BJ (cell line): Measurements from ENCODE around the gene C19orf25. TPM values are rescaled to one million over a fixed set of nuclear protein-coding genes. Genes with fewer than 3 reads are reported as not detected.

Source experiments
- CTCF ChIA-PET: fragments of 350-600 bp; formaldehyde crosslinking; extraction: SDS; loops from one replicate; lab custom pipeline; 2021; ENCODE audit warnings: antibody characterized with exemption, inconsistent platforms; lab: Yijun Ruan, JAX
- POLR2A ChIA-PET: fragments of 300-600 bp; sonication (Branson Sonifier 250); formaldehyde crosslinking; extraction: SDS; loops from one replicate; lab custom pipeline; 2021; ENCODE audit warnings: antibody characterized with exemption; lab: Charles Lee
- DNase-seq: peaks from one replicate; pipeline ENCODE4 v3.0.0-alpha.2; 2011; ENCODE audit warnings: low read depth
- H3K27me3 ChIP-seq: 2 replicates; pipeline ENCODE4 v1.6.0; 2011; ENCODE audit warnings: low read length; ENCODE audit not compliant: control insufficient read depth, insufficient read depth
- H3K36me3 ChIP-seq: 2 replicates; pipeline ENCODE4 v1.5.1; 2011; ENCODE audit warnings: low read length; ENCODE audit not compliant: control insufficient read depth, insufficient read depth
- H3K4me3 ChIP-seq: 2 replicates; pipeline ENCODE4 v1.5.1; 2011; ENCODE audit warnings: low read depth, mild to moderate bottlenecking, control low read depth, low read length
- CTCF ChIP-seq: IDR thresholded peaks from 2 replicates; pipeline ENCODE4 v1.5.1; 2011; ENCODE audit warnings: low read depth, mild to moderate bottlenecking, control low read depth, inconsistent platforms, low read length, moderate library complexity; ENCODE audit not compliant: insufficient read depth
- polyA plus RNA-seq: library from polyadenylated mRNA; depleted of rRNA; stranded (reverse); fragments of >200 nt; gene quantifications from 2 replicates; pipeline ENCODE4 v1.2.3, GENCODE V29; 2011

C19orf25 gene
- polyA plus RNA-seq, 1 experiment: 32.6 TPM

DNA sequence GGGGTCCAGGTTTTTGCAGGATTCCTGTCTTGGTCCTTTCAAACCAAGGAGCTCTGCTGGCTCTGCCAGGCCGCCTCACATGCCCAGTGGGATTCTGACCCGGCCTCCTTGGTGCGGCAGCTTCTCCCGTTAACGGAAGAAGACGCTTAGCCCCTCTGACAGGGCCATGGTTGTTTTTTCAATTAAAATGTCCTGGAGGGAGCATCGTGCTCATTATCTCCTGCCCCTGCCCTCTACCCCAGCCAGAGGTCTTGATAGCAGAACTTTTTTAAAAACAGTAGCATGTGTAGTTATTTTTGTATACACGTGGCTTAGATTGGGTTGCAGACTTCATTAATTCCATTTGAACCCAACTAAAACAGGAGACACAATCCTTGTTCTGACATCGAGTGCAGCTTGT is 52.3 kb downstream of the C19orf25 start:
- Histone ChIP-seq H3K4me3 (no peak overlapping the region), H3K27me3 (no peaks in the 10 kb centered on the region), H3K36me3 (peaks cover 47% of the 10 kb centered on the region)
- ChIA-PET POLR2A (no interaction called here), CTCF (interaction anchor here (1.1 to 1.4 kb wide), 2 partner anchors 11 to 18 kb away, joined by 3 to 6 read pairs; no protein-coding TSS in a partner anchor)
- no peak for TF ChIP-seq CTCF
- DNase-seq: no peak

DNA sequence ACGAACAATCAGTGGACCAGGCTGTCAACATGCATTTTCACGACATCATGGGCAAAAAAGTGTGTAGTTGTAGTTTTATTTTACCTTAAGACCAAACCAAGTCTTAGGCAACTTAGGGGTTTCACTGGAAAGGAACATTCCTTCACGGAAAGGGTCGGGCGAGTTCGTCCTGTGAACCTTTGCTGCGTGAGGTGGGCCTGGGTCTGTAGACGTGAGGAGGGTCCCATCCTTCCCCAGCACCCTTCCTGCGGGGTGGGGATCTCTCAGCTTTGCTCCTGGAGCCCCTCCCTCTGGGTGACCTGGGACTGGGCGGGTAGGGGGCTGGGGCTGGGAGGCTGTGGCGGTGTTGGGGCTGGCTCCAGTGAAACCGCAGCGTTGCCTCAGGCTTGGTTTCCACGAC is 53.1 kb downstream of the C19orf25 start:
- DNase-seq: no peak
- H3K27me3 ChIP-seq: no peaks in the 10 kb centered on the region
- H3K4me3 ChIP-seq: no peak overlapping the region
- POLR2A ChIA-PET: no interaction called here
- no peak for TF ChIP-seq CTCF
- CTCF ChIA-PET: no interaction called here
- H3K36me3 ChIP-seq: peaks cover 49% of the 10 kb centered on the region

DNA sequence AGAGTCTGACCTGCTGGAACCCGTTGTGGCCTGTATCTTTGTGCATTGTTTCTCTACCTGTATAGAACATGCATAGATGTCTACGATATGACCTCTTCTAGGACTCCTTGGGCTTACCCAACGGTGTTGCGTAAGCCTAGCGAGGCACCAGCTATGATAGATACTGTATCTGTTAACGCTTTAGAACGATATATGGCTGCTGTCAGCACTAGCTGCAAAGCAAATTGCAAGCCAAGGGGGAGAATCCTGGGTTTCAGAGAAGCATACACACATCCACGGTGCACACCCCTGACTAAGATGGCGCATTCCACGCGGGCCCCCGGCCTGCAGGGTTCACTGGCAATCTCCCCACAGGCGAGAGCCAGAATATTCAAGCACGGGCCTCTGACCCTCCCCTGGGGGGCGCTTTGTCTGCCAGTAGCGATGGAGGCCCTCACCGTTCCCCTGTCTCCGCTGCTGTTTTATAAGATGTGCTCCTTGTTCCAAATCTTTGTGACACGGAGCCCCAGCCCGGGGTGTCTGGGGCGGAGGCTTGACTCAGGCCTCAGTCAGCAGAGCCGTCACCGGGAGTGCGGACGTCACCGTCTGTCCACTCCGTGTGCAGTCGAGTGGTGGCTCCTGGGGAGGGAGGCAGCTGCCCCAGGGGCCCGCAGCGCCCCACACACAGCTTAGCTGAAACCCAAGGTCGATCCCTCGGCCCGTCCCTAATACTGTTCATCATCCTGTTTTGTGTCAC is 53.7 kb downstream of the C19orf25 start:
- ChIA-PET POLR2A (no interaction called here), CTCF (no interaction called here)
- peaks cover 51% of the 10 kb centered on the region for H3K36me3 ChIP-seq
- no peak for DNase-seq
- H3K27me3 ChIP-seq: no peaks in the 10 kb centered on the region
- H3K4me3 ChIP-seq: no peak overlapping the region
- no peak for TF ChIP-seq CTCF

DNA sequence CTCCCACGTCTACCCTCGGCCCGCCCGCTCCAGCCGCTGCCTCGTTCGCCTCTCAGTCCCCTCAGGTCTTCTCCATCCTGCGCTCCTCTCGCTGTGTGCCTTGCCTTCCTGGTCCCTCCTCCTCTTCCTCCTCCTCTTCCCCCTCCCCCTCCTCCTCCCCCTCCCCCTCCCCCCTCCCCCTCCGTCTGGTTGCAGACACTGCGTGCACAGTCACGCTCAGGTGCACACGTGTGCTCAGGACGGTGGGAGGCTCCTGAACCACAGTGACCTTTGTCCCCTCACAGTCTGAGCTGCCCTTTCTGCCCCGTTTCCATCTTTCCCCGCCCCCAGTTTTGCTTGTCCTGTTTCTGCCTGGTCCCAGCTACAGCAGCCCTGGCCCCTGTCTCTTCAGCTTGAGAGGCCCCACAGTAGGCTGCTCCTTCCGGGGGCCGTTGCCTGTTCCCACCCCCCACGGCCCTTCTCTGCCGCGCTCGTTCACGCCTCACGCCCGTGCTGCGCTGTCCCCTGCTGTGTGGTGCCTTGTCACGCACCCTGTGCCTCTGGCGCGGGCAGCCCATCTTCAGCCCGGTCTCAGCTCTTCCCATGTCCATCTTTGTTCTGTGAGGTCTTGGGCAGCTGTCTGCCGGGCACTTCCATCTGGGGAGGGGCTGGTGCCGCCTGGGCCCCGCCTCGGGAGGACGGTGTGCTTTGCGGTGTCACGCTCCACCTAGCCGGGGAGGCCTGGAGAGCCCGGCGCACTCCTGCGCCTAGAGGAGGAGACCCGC is 54.6 kb downstream of the C19orf25 start:
- H3K36me3 ChIP-seq: peaks cover 46% of the 10 kb centered on the region
- ChIA-PET CTCF (no interaction called here), POLR2A (no interaction called here)
- H3K27me3 ChIP-seq: no peaks in the 10 kb centered on the region
- no peak for TF ChIP-seq CTCF
- no peak for DNase-seq
- no peak overlapping the region for H3K4me3 ChIP-seq

- POLR2A ChIA-PET: no interaction called here
- no peak for DNase-seq
- Histone ChIP-seq H3K27me3 (no peaks in the 10 kb centered on the region), H3K4me3 (no peak overlapping the region), H3K36me3 (peaks cover 44% of the 10 kb centered on the region)
- CTCF ChIA-PET: interaction anchor here (0.9 kb wide), 1 partner anchor 15 kb away, joined by 3 read pairs; no protein-coding TSS in a partner anchor
- TF ChIP-seq CTCF: no peak
Measured at GRCh38 chr19:1423436-1424191, 55.4 kb downstream of the C19orf25 start.
